Measurements from ENCODE around the gene SH3RF3. TPM values are rescaled to one million over a fixed set of nuclear protein-coding genes. Genes with fewer than 3 reads are reported as not detected.

The SH3RF3 gene
- polyA plus RNA-seq, 1 donor, result 4.0 TPM

DNA sequence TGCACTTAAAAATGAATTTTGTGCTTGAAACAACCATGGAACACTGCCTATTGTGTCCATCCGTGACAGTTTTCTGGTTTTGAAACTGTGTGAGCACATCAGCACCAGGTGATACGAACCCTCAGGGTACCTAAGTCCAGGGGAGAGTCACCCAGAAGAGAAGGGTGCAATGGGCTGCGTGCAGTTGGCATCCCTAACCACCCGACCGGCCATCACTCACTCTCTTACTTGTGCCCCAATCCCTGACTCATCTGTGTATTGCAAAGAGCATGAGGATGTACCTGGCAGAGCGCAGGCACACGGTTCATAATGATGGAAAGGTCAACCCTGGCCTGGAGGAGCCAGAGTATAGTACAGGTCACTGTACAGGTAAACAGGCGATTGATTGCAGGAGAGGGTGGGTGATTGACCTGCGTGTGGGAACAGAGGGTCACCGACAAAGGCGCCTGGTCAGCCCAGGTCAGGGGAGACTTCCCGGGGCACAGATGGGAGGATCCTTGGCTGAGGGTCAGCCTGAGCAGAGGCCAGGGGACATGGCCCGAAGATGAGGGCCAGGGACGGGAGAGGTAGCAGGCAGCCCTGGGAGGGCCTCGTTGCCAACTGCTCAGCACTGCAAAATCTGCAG is 324.5 kb downstream of the SH3RF3 start:
- no peak for DNase-seq

- DNase-seq, result no peak
Observed at GRCh38 chr2:109454304-109454703, 325.3 kb downstream of the SH3RF3 start.

DNA sequence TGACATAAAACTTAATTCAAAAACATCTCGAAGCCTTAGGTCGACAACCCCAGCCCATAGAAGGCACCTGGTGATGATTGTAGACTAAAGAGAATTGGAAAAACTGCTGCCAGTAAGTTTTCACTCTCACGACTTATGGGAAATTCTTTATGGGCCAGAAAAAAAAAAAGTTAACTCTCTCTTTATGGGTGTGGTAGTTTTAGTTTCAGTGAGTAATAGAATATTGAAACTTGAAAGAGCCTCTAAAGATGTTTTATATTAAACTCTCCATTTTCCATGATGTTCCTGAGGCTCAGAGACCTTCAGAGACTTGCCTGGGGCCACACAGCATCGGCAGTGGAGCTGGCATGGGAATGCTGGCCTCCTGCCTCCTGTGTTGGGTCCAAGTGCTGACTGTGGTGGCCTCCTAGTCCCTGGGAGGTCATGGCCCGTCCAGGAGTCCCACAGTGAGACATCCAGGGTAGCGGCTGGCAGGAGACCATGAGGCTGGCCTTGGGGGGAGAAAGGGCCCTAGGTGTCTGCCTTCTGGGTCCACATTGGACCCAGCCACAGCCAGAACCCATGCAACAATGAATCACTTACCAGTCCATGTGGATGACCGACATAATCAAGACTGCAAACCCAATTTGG is 325.9 kb downstream of the SH3RF3 start:
- DNase-seq, result no peak

DNA sequence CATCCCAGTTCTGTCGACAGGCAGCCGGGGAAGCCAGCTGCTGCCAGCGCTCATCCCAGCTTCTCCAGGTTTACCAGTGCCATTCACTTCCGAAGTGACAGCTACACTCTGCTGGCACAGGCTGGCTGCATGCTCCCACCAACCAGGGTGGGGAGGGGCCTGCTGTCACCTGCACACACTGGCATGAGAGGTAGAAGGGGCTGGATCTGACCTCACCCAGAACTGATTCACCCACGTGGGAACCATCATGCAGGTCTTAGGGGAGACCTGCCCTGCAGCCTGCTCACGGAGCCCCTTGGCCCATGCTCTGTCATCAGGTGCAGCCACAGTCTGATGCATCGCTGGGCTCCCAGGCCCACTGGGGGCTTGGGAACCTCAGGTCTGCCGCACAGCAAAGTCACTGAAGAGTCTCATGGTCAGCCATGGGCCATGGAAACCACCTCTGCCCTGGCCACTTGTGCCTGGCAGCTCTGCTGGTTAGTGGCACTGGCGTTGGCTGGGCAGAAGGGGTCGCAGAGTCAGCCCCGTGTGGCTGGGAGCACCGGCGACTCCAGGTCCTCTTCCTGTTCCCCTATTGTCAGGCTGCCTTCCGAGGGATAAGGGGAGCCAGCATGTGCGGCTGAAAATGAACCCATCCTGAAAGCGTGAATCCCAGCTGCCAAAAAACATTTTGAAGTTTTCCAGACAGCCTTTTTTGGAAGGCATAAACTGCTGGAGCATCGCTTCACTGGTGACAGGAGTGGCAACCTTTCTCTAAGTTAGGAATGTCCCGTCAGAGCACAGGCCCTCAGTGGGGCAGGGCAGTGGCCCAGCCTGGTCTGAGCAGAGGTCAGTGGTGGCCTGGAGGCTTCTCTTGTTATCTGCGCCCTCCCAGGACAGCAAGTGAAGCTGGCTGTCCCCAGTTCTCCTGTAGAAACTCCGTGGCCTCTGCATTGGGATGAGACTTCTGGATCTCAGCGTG is 327.0 kb downstream of the SH3RF3 start:
- no peak for DNase-seq

GRCh38 chr2:109456776-109457175 is 327.8 kb downstream of the SH3RF3 start:
- DNase-seq, result no peak

GRCh38 chr2:109457366-109457765 is 328.4 kb downstream of the SH3RF3 start:
- no peak for DNase-seq

- DNase-seq, result no peak
Observed at GRCh38 chr2:109457794-109458193, 328.8 kb downstream of the SH3RF3 start.

- no peak for DNase-seq
Observed at GRCh38 chr2:109458512-109458911, 329.5 kb downstream of the SH3RF3 start.

DNA sequence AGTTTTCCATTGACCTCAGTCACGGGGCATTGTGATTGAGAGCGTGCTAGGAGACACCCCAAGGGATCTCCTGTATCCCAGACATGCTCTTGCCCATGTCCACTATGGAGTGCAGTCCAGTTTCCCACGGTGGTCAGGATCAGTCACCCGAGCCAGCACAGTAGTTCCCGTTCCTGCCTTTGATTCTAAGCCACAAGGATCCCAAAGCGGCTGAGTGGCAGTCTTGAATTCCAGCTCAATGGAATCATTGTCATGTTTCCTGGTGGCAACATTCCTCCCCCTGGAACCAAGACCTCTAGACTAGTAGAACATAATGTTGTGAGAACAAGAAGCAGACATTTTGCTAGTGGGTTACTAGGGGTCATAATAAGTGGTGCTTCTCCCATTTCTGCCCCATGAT is 330.5 kb downstream of the SH3RF3 start:
- no peak for DNase-seq

GRCh38 chr2:109460553-109461324 is 331.7 kb downstream of the SH3RF3 start:
- DNase-seq, result no peak

GRCh38 chr2:109463236-109463635 is 334.2 kb downstream of the SH3RF3 start:
- DNase-seq, result no peak

GRCh38 chr2:109463891-109464290 is 334.9 kb downstream of the SH3RF3 start:
- no peak for DNase-seq

- no peak for DNase-seq
Observed at GRCh38 chr2:109466674-109467575, 337.9 kb downstream of the SH3RF3 start.

GRCh38 chr2:109467701-109468100 is 338.7 kb downstream of the SH3RF3 start:
- no peak for DNase-seq

DNA sequence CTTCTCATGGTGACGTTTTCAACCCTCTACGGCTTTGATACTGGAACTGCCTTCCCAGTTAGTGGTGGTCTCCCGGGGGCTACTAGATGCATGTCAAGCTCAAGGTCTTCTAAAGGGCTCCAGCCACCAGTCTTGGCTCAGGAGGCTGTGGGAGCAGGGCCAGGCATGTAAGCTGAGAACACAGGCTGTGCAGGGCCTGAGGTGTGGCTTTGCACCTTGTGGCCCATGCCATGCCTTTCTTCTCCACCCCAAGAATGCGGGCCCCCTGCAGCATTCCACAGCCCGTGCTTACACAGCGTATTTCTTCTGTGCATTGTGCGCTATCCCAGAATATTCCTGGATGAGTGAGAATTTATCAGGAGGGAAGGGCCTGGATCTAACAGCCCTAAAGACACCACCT is 339.9 kb downstream of the SH3RF3 start:
- no peak for DNase-seq

DNA sequence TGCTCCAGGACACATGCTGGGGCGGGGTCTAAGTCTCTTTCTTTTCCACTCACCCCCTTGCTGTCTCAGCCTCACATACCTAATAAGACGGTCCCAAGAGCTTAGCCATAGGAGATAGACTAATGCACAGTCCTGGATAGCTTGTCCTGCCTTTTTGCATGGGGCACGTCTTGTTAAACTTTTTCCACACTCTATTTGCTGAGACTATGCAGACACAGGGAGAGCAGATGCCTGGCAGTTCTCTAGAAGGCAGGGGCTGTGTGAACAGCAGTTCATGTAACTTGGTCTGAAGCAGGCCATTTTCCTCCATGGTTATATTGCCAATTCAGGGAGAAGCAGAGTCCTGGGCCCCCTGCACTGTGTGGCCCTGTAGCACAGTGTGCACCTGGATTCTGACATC is 342.7 kb downstream of the SH3RF3 start:
- no peak for DNase-seq

- DNase-seq, result no peak
Observed at GRCh38 chr2:109472331-109472959, 343.4 kb downstream of the SH3RF3 start.

DNA sequence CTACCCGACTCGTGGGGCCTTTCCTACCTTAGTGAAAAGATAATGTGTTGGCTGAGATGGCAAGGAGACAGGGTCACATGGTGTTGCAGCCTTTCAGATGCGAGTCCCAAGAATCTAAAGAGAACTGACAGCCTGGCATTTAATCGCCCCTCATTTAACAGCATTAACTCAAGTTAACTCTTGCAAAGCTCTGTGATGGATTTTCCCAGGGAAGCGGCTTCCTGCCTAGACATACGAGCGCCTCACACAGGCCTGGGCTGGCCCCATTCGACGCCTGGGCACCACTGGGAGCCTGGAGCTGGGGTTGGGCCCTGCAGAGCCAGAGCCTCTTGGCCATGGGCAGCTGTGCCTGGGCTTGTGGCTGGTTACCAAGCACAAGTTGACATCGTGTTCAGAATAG is 344.0 kb downstream of the SH3RF3 start:
- DNase-seq, result no peak

DNA sequence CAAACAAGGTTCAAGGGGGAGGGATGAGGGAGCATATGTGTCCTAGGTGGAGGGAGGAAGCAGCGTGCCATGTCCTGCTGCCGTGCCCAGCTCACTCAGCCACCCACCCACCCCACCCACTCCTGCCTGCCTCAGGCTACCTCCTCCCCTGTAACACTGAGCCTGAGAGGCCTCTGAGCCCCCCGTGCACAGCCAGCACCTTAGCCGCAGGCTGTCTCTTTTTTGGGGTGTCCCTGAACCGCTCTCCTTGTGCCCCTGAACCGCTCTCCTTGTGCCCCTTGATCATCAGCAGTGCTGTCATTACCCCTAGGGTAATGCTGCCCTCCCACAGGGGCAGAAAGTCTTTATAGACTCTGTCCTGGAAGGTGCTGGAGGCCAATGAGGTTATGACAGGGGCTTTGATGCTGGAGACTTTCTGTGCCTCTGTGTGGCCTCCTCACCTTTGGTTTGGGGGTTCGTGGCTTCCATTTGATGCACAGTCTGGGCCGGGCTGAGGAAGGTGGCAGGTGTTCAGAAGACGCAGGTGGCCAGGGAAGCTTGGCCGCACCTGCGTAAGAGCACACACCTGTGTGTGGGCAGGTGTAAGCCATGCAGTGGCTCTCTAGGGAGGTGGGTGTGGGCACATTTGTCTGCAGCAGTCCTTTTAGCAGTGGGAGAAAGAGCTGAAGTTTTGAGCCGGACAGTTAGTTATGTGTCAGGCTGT is 344.8 kb downstream of the SH3RF3 start:
- DNase-seq, result no peak

DNA sequence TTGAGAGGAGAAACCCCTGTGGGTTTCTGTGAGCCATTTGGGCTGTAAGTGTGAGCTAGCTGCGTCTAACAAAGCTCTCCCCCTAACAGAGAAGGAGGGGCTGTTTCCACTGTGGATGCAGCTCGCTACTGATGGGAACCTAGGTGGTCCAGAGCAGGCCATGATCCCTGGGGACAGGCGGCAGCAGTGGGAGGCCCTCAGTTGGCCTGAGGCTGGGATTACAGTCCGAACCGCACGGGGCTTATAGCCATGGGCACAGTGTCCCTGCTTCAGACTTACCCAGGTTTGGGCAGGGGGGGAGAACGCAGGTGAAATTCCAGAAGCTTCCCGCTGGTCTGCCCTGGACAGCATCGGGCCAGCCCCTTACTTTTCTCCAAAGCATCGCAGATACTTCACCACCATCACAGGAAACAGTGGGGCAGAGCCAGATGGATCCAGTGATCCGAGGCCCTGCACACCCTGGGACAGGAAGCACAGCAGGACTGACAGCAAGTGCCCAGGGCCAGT is 345.4 kb downstream of the SH3RF3 start:
- no peak for DNase-seq
